Choroid plexus epithelial cell (primary cell): ENCODE measurements around the gene WIPF3.
"Not testable (repeated sequence)": the region's sequence is repeated elsewhere in the genome, so short reads cannot be mapped to it uniquely, and the experiment has no call there.

Experiments
- DNase-seq: peaks from one replicate; pipeline ENCODE4 v3.0.0-alpha.2; 2010; ENCODE audit warnings: low read depth
- H3K4me3 ChIP-seq: 2 replicates; pipeline ENCODE4 v1.5.1; 2011; ENCODE audit warnings: low read depth, mild to moderate bottlenecking, control low read depth, low read length, moderate library complexity
- TF ChIP-seq, protein P1 (sequence below): conservative IDR thresholded peaks from 2 replicates; pipeline ENCODE4 v1.5.1; 2011; ENCODE audit warnings: low read depth, mild to moderate bottlenecking, control low read depth, inconsistent platforms, low read length, moderate library complexity

Gene WIPF3

DNA sequence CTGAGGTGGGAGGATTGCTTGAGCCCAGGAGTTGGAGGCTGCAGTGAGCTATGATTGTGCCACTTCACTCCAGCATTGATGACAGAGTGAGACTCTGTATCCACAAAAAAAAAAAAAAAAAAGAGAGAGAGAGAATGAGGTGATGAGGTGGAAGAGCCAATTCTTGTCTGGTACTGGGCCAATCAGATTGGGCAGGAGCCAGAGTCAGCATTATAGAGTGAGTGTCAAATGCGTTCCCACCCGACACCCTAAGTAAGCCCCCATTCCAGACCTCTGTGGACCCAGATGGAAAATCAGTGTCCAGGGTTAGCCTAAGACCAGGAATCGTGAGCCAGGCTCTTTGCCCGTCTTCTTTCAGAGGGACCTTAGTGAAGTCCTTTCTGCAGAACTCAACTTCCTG is 83.9 kb downstream of the WIPF3 start:
- DNase-seq, result no peak
- H3K4me3 ChIP-seq, result no peak overlapping the region

DNA sequence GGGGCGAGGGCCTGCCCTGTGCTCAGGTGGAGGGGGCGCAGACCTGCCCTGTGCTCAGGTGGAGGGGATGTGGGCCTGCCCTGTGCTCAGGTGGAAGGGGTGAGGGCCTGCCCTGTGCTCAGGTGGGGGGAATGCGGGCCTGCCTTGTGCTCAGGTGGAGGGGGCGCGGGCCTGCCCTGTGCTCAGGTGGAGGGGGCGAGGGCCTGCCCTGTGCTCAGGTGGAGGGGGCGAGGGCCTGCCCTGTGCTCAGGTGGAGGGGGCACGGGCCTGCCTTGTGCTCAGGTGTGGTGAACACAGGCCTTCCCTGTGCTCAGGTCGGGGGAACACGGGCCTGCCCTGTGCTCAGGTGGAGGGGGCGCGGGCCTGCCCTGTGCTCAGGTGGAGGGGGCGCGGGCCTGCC is 84.5 kb downstream of the WIPF3 start:
- not testable (repeated sequence) for DNase-seq, H3K4me3 ChIP-seq

More for the DNA sequence above, 83.9 kb downstream of the WIPF3 start:
- TF ChIP-seq, protein P1, sequence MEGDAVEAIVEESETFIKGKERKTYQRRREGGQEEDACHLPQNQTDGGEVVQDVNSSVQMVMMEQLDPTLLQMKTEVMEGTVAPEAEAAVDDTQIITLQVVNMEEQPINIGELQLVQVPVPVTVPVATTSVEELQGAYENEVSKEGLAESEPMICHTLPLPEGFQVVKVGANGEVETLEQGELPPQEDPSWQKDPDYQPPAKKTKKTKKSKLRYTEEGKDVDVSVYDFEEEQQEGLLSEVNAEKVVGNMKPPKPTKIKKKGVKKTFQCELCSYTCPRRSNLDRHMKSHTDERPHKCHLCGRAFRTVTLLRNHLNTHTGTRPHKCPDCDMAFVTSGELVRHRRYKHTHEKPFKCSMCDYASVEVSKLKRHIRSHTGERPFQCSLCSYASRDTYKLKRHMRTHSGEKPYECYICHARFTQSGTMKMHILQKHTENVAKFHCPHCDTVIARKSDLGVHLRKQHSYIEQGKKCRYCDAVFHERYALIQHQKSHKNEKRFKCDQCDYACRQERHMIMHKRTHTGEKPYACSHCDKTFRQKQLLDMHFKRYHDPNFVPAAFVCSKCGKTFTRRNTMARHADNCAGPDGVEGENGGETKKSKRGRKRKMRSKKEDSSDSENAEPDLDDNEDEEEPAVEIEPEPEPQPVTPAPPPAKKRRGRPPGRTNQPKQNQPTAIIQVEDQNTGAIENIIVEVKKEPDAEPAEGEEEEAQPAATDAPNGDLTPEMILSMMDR, result no peak

DNA sequence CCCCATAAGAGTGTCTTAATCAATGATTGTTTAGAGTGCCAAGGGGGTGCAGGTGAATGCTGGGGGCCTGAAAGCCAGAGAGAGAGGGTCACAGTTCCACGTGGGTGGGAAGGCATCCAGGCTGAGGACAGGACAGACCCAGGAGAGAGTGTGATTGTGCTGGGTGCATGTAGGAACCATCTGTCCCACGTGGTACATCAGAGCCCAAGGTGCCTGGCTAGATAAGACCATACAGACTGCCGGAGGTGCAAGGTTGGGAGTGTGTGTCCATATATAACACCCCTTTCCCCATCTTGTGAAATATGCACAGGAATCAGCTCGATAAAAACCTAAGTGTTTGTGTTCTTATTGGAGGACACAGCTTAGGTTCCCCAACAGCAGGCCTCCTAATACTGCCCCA is 85.5 kb downstream of the WIPF3 start:
- TF ChIP-seq, protein P1, result no peak
- no peak for DNase-seq
- H3K4me3 ChIP-seq, result no peak overlapping the region

DNA sequence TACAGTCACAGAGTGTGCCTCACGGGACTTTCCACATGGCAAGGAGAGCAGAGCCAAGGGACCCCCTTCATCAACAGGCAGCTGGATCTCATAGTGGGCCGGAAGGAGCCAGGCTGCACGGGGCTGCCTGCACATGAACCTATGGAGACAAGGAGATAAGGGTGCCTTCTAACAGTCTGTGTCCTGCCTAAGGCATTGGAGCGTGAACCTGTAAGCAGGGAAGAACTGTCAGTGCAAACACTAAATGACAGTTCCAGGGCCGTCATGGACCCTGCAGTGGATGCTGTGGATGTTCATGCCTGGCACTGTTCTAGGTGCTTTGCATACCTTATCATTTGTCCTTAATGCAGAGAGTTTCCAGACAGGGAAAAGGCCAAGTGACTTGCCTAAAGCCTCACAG is 85.9 kb downstream of the WIPF3 start:
- DNase-seq, result no peak
- H3K4me3 ChIP-seq, result no peak overlapping the region
- TF ChIP-seq, protein P1, result no peak

DNA sequence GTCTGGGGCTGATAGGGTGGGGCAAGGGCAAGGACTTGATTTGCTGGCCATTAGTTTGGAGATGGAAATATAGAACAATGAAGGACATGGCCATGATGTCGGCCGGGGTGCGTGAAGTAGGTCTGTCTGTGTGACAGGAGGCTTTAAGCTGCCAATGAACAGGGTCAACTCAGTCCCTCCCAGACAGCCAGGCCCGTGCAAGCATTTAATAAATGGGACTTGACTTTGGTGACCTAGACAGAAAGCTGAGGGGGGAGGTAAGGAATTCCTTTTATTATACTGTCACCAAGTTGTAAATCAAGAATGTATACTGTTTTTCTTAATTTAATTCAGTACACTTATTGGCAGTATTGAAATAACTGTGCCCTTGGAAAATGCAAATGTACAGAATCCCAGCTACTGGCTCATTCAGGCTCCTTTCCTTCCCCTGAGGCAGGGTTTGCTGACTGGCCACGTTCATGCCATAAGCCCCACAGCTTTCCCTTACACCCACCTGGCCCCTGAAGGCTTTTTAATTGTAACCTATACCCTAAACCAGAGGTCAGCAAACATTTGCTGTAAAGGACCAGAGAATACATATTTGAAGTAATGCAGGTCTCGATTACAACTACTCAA is 87.2 kb downstream of the WIPF3 start:
- H3K4me3 ChIP-seq, result no peak overlapping the region
- no peak for DNase-seq
- TF ChIP-seq, protein P1, result no peak

DNA sequence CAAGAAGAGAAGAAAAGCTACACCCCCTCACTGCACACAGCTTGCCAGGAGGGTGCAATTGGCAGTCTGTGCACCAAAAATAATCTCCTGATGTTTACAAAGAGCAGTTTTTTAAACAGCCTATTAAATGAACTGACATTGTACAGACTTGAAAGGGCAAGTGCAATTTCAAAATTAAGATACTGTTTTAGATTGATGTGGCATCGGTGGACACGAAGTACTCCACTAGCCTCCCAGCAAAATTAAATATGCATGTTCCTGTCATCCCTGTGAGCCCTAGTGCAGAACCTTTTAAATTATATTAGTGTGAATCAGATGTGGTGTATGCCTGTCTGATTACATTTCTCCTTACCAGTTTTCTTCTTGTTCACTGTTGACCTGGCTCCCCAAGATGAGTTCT is 87.9 kb downstream of the WIPF3 start:
- TF ChIP-seq, protein P1, result no peak
- DNase-seq, result no peak
- H3K4me3 ChIP-seq, result no peak overlapping the region

DNA sequence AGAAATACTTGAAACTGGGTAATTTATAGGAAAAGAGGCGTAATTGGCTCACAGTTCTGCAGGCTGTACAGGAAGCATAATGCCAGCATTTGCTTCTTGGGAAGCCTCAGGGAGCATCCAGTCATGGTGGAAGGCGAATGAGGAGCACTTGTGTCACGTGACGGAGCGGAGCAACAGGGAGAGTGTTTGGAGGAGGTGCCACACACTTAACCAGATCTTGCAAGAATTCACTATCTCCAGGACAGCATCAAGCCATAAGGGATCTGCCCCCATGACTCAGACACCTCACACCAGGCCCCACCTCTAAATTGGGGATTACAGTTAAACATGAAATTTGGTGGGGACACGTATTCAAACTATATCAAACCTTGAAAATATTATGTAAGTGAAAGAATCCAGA is 89.3 kb downstream of the WIPF3 start:
- no peak overlapping the region for H3K4me3 ChIP-seq
- DNase-seq, result no peak
- TF ChIP-seq, protein P1, result no peak
